H1 (cell line): Measurements from ENCODE around the gene NDUFB5. TPM values are rescaled to one million over a fixed set of nuclear protein-coding genes. Genes with fewer than 3 reads are reported as not detected.

ENCODE experiments used
- CTCF ChIA-PET: fragments of 300-600 bp; sonication (Branson Sonifier 250); formaldehyde crosslinking; loops from one replicate; lab custom pipeline; 2021; ENCODE audit not compliant: partially characterized antibody; lab: Charles Lee
- POLR2A ChIA-PET: fragments of 300-600 bp; sonication (Branson Sonifier 250); formaldehyde crosslinking; loops from one replicate; lab custom pipeline; 2021; ENCODE audit warnings: inconsistent platforms; ENCODE audit not compliant: partially characterized antibody; lab: Charles Lee
- DNase-seq, 2 experiments: peaks; one replicate each; pipeline versions ENCODE4 v3.0.0 to v3.0.0-alpha.2; 2010 to 2022; ENCODE audit warnings: low spot score in 2 of 2, low read depth in 1 of 2, mixed read lengths in 1 of 2
- FAIRE-seq: peaks from 2 replicates; lab custom pipeline; 2011; peaks lifted over from hg19 to GRCh38; lab: Jason Lieb, UNC
- H2AFZ ChIP-seq: 2 replicates; pipeline ENCODE4 v1.8.1; 2012; ENCODE audit warnings: low read length, inconsistent platforms
- H2AK5ac ChIP-seq: 2 replicates; pipeline ENCODE4 v1.6.1; 2013; ENCODE audit warnings: low read depth, low read length
- H2BK120ac ChIP-seq: replicated peaks from 2 replicates; pipeline ENCODE3; 2013; ENCODE audit warnings: low read depth, low read length, inconsistent platforms
- H2BK12ac ChIP-seq: 2 replicates; pipeline ENCODE4 v1.6.1; 2013; ENCODE audit warnings: low read depth, low read length
- H2BK15ac ChIP-seq: 2 replicates; pipeline ENCODE4 v1.6.1; 2013; ENCODE audit warnings: low read length
- H2BK20ac ChIP-seq: 2 replicates; pipeline ENCODE4 v1.6.1; 2013; ENCODE audit warnings: low read length
- H2BK5ac ChIP-seq: 2 replicates; pipeline ENCODE4 v1.6.1; 2013; ENCODE audit warnings: low read depth, low read length
- H3K14ac ChIP-seq: 2 replicates; pipeline ENCODE4 v1.6.1; 2013; ENCODE audit warnings: inconsistent platforms; ENCODE audit not compliant: insufficient read length
- H3K18ac ChIP-seq: 2 replicates; pipeline ENCODE4 v1.6.1; 2013; ENCODE audit warnings: low read length; ENCODE audit errors: extremely low read depth
- H3K23ac ChIP-seq: 2 replicates; pipeline ENCODE4 v1.6.1; 2013; ENCODE audit warnings: inconsistent platforms; ENCODE audit not compliant: insufficient read length
- H3K23me2 ChIP-seq: 2 replicates; pipeline ENCODE4 v1.6.1; 2013; ENCODE audit warnings: low read depth, low read length
- H3K27ac ChIP-seq: 2 replicates; pipeline ENCODE4 v1.6.1; 2011; ENCODE audit warnings: low read depth, low read length, inconsistent platforms
- H3K27me3 ChIP-seq, 4 experiments: replicated peaks in 1 of 4; 1 replicate in 1 of 4; 2 replicates in 3 of 4; pipeline versions ENCODE4 v1.6.1 to v1.8.1; 2011 to 2013; ENCODE audit warnings: low read length in 3 of 4, mild to moderate bottlenecking in 3 of 4, inconsistent platforms in 2 of 4, mixed read lengths in 2 of 4, moderate library complexity in 1 of 4; ENCODE audit not compliant: control insufficient read depth in 3 of 4, insufficient read depth in 3 of 4; ENCODE audit errors: extremely low read depth in 1 of 4
- H3K36me3 ChIP-seq, 4 experiments: 2 replicates each; pipeline versions ENCODE4 v1.6.1 to v1.8.1; 2011 to 2013; ENCODE audit warnings: mild to moderate bottlenecking in 4 of 4, low read length in 3 of 4, moderate library complexity in 2 of 4, control low read depth in 1 of 4, inconsistent platforms in 1 of 4; ENCODE audit not compliant: insufficient read depth in 4 of 4, control insufficient read depth in 2 of 4
- H3K4ac ChIP-seq: replicated peaks from 2 replicates; pipeline ENCODE3; 2013; ENCODE audit warnings: low read length, low read depth, mixed read lengths, inconsistent platforms; ENCODE audit not compliant: insufficient read length
- H3K4me1 ChIP-seq, 4 experiments: replicated peaks in 1 of 4; 1 replicate in 1 of 4; 2 replicates in 3 of 4; pipeline versions ENCODE4 v1.6.1 to v1.8.1; 2011 to 2013; ENCODE audit warnings: low read length in 3 of 4, inconsistent platforms in 2 of 4, mixed read lengths in 1 of 4; ENCODE audit not compliant: insufficient read depth in 4 of 4, control insufficient read depth in 3 of 4
- H3K4me2 ChIP-seq, 2 experiments: 2 replicates each; pipeline versions ENCODE4 v1.6.1 to v1.8.1; 2011 to 2013; ENCODE audit warnings: low read depth in 2 of 2, low read length in 2 of 2, control low read depth in 1 of 2, inconsistent platforms in 1 of 2, mild to moderate bottlenecking in 1 of 2; ENCODE audit not compliant: insufficient read depth in 1 of 2
- H3K4me3 ChIP-seq, 4 experiments: fragments of 200-600, 300-600 bp in 1 of 4; sonication (generic), shearing (Covaris generic), sonication (Bioruptor Twin) in 1 of 4; 2 replicates each; pipeline versions ENCODE4 v1.5.1 to v1.8.1; 2011 to 2016; ENCODE audit warnings: low read length in 4 of 4, low read depth in 3 of 4, control low read depth in 2 of 4, inconsistent platforms in 2 of 4, mild to moderate bottlenecking in 2 of 4, mixed read lengths in 1 of 4, moderate library complexity in 1 of 4; ENCODE audit not compliant: insufficient read depth in 2 of 4; ENCODE audit errors: extremely low read depth in 1 of 4
- H3K56ac ChIP-seq: replicated peaks from 2 replicates; pipeline ENCODE3; 2013; ENCODE audit warnings: low read depth, mild to moderate bottlenecking, mixed read lengths, low read length, inconsistent platforms; ENCODE audit not compliant: insufficient read length
- H3K79me1 ChIP-seq: 2 replicates; pipeline ENCODE4 v1.6.1; 2013; ENCODE audit warnings: low read depth, low read length, control low read depth
- H3K79me2 ChIP-seq, 2 experiments: 2 replicates each; pipeline versions ENCODE4 v1.6.1 to v1.8.1; 2012 to 2013; ENCODE audit warnings: low read length in 2 of 2, mild to moderate bottlenecking in 2 of 2, inconsistent platforms in 1 of 2; ENCODE audit not compliant: insufficient read depth in 2 of 2, control insufficient read depth in 1 of 2
- H3K9ac ChIP-seq, 4 experiments: replicated peaks in 1 of 4; 1 replicate in 1 of 4; 2 replicates in 3 of 4; pipeline versions ENCODE4 v1.6.1 to v1.8.1; 2011 to 2013; ENCODE audit warnings: low read depth in 3 of 4, low read length in 3 of 4, control low read depth in 2 of 4, mild to moderate bottlenecking in 2 of 4, moderate library complexity in 2 of 4, inconsistent platforms in 1 of 4; ENCODE audit errors: extremely low read depth in 1 of 4
- H3K9me3 ChIP-seq, 2 experiments: 2 replicates each; pipeline versions ENCODE4 v1.6.1 to v1.8.1; 2012 to 2013; ENCODE audit warnings: mild to moderate bottlenecking in 2 of 2, moderate library complexity in 2 of 2, control low read depth in 1 of 2, inconsistent platforms in 1 of 2, low read depth in 1 of 2, low read length in 1 of 2, mixed read lengths in 1 of 2; ENCODE audit not compliant: insufficient read depth in 2 of 2
- H4K20me1 ChIP-seq, 2 experiments: replicated peaks in 1 of 2; 2 replicates each; pipeline versions ENCODE3 to v1.8.1; 2011 to 2013; ENCODE audit warnings: inconsistent platforms in 2 of 2, low read length in 2 of 2, mild to moderate bottlenecking in 1 of 2; ENCODE audit not compliant: insufficient read depth in 2 of 2, control insufficient read depth in 1 of 2
- H4K5ac ChIP-seq: 2 replicates; pipeline ENCODE4 v1.6.1; 2013; ENCODE audit warnings: low read length, low read depth, mixed read lengths, inconsistent platforms; ENCODE audit not compliant: insufficient read length
- H4K8ac ChIP-seq: 2 replicates; pipeline ENCODE4 v1.8.0; 2013; ENCODE audit warnings: mild to moderate bottlenecking, moderate library complexity, low read length, inconsistent platforms; ENCODE audit not compliant: insufficient read depth; ENCODE audit errors: extremely low read depth
- H4K91ac ChIP-seq: replicated peaks from 2 replicates; pipeline ENCODE3; 2013; ENCODE audit warnings: low read length, mixed read lengths, inconsistent platforms; ENCODE audit not compliant: insufficient read length
- KDM1A ChIP-seq: fragments of 200-600, 300-600 bp; sonication (generic); IDR thresholded peaks from 2 replicates; pipeline ENCODE4 v1.7.1; 2016; ENCODE audit warnings: mild to moderate bottlenecking, low read length, borderline replicate concordance
- WGBS, 2 experiments: shearing (Covaris generic) in 1 of 2; methylation state at CpG; one replicate each; pipeline versions ENCODE4 v1.1.6 to v1.1.7; 2013 to 2015; ENCODE audit warnings: low lambda C conversion rate in 2 of 2, mixed read lengths in 2 of 2, inconsistent platforms in 1 of 2, low coverage in 1 of 2, missing lambda C conversion rate in 1 of 2; ENCODE audit not compliant: insufficient replicate concordance in 2 of 2, insufficient coverage in 1 of 2, insufficient read length in 1 of 2; ENCODE audit errors: extremely low coverage in 1 of 2, missing lambda C conversion rate in 1 of 2; 5-methylcytosine and 5-hydroxymethylcytosine counted together
- polyA plus RNA-seq, 7 experiments: library from polyadenylated mRNA; depleted of rRNA in 3 of 7; stranded (reverse) in 5 of 7; unstranded in 2 of 7; fragments of >200 nt in 5 of 7; fragments of 200-250 nt in 2 of 7; gene quantifications; 1 replicate in 5 of 7; 2 replicates in 1 of 7; 4 replicates in 1 of 7; pipeline versions ENCODE4 v1.2.1 to v1.2.3, GENCODE V29; 2011 to 2013; ENCODE audit warnings: missing spikeins in 2 of 7, mixed read lengths in 2 of 7
- total RNA-seq: library from RNA; stranded (reverse); fragmentation: NEBNext Ultra II Directional; extraction: Animal tissue kit (Norgen Biotek cat#: 25700); gene quantifications from 2 replicates; pipeline ENCODE4 v1.2.1, GENCODE V29; 2021

Gene NDUFB5
- total and polyA plus RNA-seq, 2 of the 8 experiments (the other 6 are each of a cell fraction or from before 2014, with no cell fraction given), result 46.1 to 85.8 TPM

DNA sequence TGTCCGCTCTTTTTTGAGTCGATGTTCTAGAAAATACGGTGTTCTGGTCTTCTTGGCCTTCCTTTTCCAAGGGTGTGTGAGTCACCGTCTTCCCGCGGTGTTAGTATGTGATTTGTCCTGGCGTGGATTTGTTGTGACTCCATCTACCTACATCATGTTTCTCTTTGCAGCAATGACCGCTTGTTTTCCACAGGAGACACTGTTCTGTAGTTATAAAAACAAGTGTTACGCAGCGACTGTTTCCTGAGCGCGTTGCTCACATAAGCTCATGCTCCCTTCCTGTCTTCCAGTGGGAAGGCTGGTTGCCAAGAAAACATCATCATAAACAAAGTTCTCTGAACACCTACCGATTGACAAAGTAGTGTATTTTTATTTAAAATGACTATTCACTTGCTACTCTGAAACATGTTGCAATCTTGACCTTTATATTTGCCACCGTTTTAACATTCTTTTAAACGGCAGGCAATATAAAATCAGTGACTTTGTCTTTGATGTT lies 67.2 kb downstream of the NDUFB5 start:
- Histone ChIP-seq H2BK20ac (no peak overlapping the region), H3K9me3 (no peaks in the 10 kb centered on the region), H3K79me1 (peaks cover 18% of the 10 kb centered on the region), H3K27me3 (no peaks in the 10 kb centered on the region), H2BK120ac (no peak overlapping the region), H3K4me3 (no peak overlapping the region), H3K79me2 (peaks cover 12 to 83% of the 10 kb centered on the region in 2 experiments; a peak in 3 of 4 replicates), H4K8ac (no peak overlapping the region), H3K56ac (no peak overlapping the region), H3K27ac (no peak overlapping the region), H4K91ac (no peak overlapping the region), H4K20me1 (peaks cover 4 to 5% of the 10 kb centered on the region in 2 experiments), H3K4me2 (no peak overlapping the region), H2BK15ac (no peak overlapping the region), H4K5ac (no peak overlapping the region), H3K4me1 (peaks cover 1 to 5% (median 3%) of the 10 kb centered on the region in 4 experiments; a peak in 5 of 7 replicates), H3K9ac (peak overlapping the region in 1 of 4 experiments; percentile 32; a peak in 2 of 7 replicates), H2BK12ac (no peak overlapping the region), H2BK5ac (no peak overlapping the region), H3K18ac (no peak overlapping the region), H3K4ac (no peak overlapping the region), H2AK5ac (no peak overlapping the region; the same call in 1 of the 2 replicates), H3K14ac (no peak overlapping the region), H3K36me3 (no peaks in the 10 kb centered on the region; a peak in 1 of 8 replicates), H3K23me2 (no peaks in the 10 kb centered on the region), H2AFZ (no peak overlapping the region), H3K23ac (no peak overlapping the region)
- FAIRE-seq (no peak), DNase-seq (no peak)
- CTCF ChIA-PET, result interaction anchor here (1.4 to 2.9 kb wide), 3 partner anchors 14 to 22 kb away, joined by 3 to 11 read pairs (median 9); partner anchors contain the start of gene USP13
- POLR2A ChIA-PET, result interaction anchor here (1.0 to 2.6 kb wide), 2 partner anchors 10 to 26 kb away, joined by 3 to 9 read pairs; no protein-coding TSS in a partner anchor
- WGBS, 2 experiments, result 92% methylated on average over 15 of the region's 15 CpGs; no CpG with 5 or more reads in 1 of the 2 experiments
- TF ChIP-seq KDM1A, result no peak
